Fibroblast of lung (primary cell): ENCODE data around the gene IGSF9B. TPM values are rescaled to one million over a fixed set of nuclear protein-coding genes. Genes with fewer than 3 reads are reported as not detected.

Experiments used
- DNase-seq, 2 donors: peaks; one replicate each; pipeline versions ENCODE4 v3.0.0 to v3.0.0-alpha.2; 2010; ENCODE audit warnings: low read depth in 2 of 2
- H2AFZ ChIP-seq: 2 replicates; pipeline ENCODE4 v1.5.1; 2012; ENCODE audit warnings: low read length, control low read depth, inconsistent platforms
- H3K27ac ChIP-seq: 2 replicates; pipeline ENCODE4 v1.5.1; 2011; ENCODE audit warnings: low read length, control low read depth; ENCODE audit not compliant: insufficient read depth
- H3K27me3 ChIP-seq: 2 replicates; pipeline ENCODE4 v1.5.1; 2011; ENCODE audit warnings: mild to moderate bottlenecking, low read length; ENCODE audit not compliant: control insufficient read depth, insufficient read depth
- H3K36me3 ChIP-seq: 2 replicates; pipeline ENCODE4 v1.5.1; 2011; ENCODE audit warnings: low read length; ENCODE audit not compliant: control insufficient read depth, insufficient read depth
- H3K4me1 ChIP-seq: 2 replicates; pipeline ENCODE4 v1.5.1; 2011; ENCODE audit warnings: low read length; ENCODE audit not compliant: control insufficient read depth, insufficient read depth; ENCODE audit errors: extremely low read depth
- H3K4me2 ChIP-seq: 2 replicates; pipeline ENCODE4 v1.5.1; 2011; ENCODE audit warnings: low read length, control low read depth; ENCODE audit not compliant: insufficient read depth; ENCODE audit errors: extremely low read depth
- H3K4me3 ChIP-seq, 4 experiments: fragments of 200-600 bp in 1 of 4; sonication (generic) in 1 of 4; replicated peaks in 1 of 4; 2 replicates each; pipeline ENCODE4 v1.5.1; 2011 to 2016; ENCODE audit warnings: low read length in 4 of 4, low read depth in 3 of 4, mild to moderate bottlenecking in 3 of 4, control low read depth in 2 of 4, inconsistent platforms in 1 of 4, mixed read lengths in 1 of 4; ENCODE audit not compliant: insufficient read depth in 1 of 4; ENCODE audit errors: control extremely low read depth in 1 of 4
- H3K79me2 ChIP-seq: 2 replicates; pipeline ENCODE4 v1.5.1; 2012; ENCODE audit warnings: mild to moderate bottlenecking, low read length, inconsistent platforms; ENCODE audit not compliant: control insufficient read depth, insufficient read depth
- H3K9ac ChIP-seq: 2 replicates; pipeline ENCODE4 v1.5.1; 2011; ENCODE audit warnings: mild to moderate bottlenecking, low read length, control low read depth; ENCODE audit not compliant: insufficient read depth
- H3K9me3 ChIP-seq: 2 replicates; pipeline ENCODE4 v1.5.1; 2012; ENCODE audit warnings: low read depth, low read length; ENCODE audit not compliant: control insufficient read depth, insufficient read depth
- H4K20me1 ChIP-seq: 2 replicates; pipeline ENCODE4 v1.5.1; 2011; ENCODE audit warnings: low read length; ENCODE audit not compliant: control insufficient read depth, insufficient read depth; ENCODE audit errors: extremely low read depth
- CTCF ChIP-seq, 2 donors: IDR thresholded peaks in 1 of 2; conservative IDR thresholded peaks in 1 of 2; 1 replicate in 1 of 2; 2 replicates in 1 of 2; pipeline ENCODE4 v1.5.1; 2011 to 2012; ENCODE audit warnings: low read length in 2 of 2, control low read depth in 1 of 2, inconsistent platforms in 1 of 2, low read depth in 1 of 2, mild to moderate bottlenecking in 1 of 2
- EZH2 ChIP-seq: IDR thresholded peaks from 2 replicates; pipeline ENCODE4 v1.5.1; 2012; ENCODE audit warnings: low read length, control low read depth, mild to moderate bottlenecking; ENCODE audit errors: missing control alignments
- polyA plus RNA-seq, 2 donors: library from polyadenylated mRNA; depleted of rRNA in 1 of 2; stranded (reverse) in 1 of 2; unstranded in 1 of 2; fragments of >200 nt; gene quantifications; 2 replicates each; pipeline ENCODE4 v1.2.1, GENCODE V29; 2011 to 2012; ENCODE audit warnings: missing spikeins in 1 of 2
- total RNA-seq: library from RNA; depleted of rRNA; stranded (reverse); fragments of >200 nt; gene quantifications from 2 replicates; pipeline ENCODE4 v1.2.1, GENCODE V29; 2014

Gene IGSF9B
- total and polyA plus RNA-seq, 2 donors (not counting 1 experiment from before 2014, with no cell fraction given): under 0.01 TPM; not detected in 1

DNA sequence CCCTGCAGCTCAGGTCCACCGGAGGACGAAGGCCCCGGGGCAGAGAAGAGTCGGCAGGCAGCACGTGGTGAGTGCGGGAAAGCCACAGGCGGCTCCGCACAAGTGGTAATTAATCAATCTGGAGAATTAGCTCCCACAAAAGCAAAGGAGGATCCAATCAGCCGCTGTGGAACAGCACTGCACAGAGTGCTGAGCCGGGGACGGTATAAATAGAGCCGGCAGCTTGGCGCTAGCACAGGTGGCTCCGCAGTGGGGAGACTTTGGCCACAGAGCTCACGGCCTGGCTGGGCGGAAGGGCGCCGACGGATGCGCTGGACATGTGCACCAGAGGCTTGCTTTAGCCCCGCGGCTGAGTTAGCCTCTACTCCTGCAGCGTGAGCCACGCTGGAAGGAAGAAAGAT is 48.9 kb downstream of the IGSF9B start:
- no peaks in the 10 kb centered on the region for H3K79me2 ChIP-seq
- TF ChIP-seq CTCF (conservative IDR thresholded peaks at IDR 0.05 in 1 of 2, IDR thresholded peaks at IDR 0.05 in 1 of 2; ENCODE audit: low read depth in 1 of 2, low read length in 2 of 2) (no peak), EZH2 (no peak)
- no peaks in the 10 kb centered on the region for H3K4me1 ChIP-seq
- no peak for DNase-seq
- no peak overlapping the region for H2AFZ ChIP-seq
- H3K27me3 ChIP-seq: no peaks in the 10 kb centered on the region
- H3K4me3 ChIP-seq: no peak overlapping the region
- H3K9ac ChIP-seq: no peak overlapping the region
- no peaks in the 10 kb centered on the region for H3K9me3 ChIP-seq
- no peaks in the 10 kb centered on the region for H4K20me1 ChIP-seq
- no peak overlapping the region for H3K4me2 ChIP-seq
- no peaks in the 10 kb centered on the region for H3K36me3 ChIP-seq
- H3K27ac ChIP-seq: no peak overlapping the region

- Histone ChIP-seq H3K4me3 (no peak overlapping the region), H2AFZ (no peak overlapping the region), H3K9ac (no peak overlapping the region), H3K27ac (no peak overlapping the region), H3K36me3 (no peaks in the 10 kb centered on the region), H3K4me1 (no peaks in the 10 kb centered on the region), H3K4me2 (no peak overlapping the region), H4K20me1 (no peaks in the 10 kb centered on the region), H3K27me3 (no peaks in the 10 kb centered on the region), H3K9me3 (no peaks in the 10 kb centered on the region), H3K79me2 (no peaks in the 10 kb centered on the region)
- TF ChIP-seq EZH2 (no peak), CTCF (conservative IDR thresholded peaks at IDR 0.05 in 1 of 2, IDR thresholded peaks at IDR 0.05 in 1 of 2; ENCODE audit: low read depth in 1 of 2, low read length in 2 of 2) (no peak)
- no peak for DNase-seq
Measured at GRCh38 chr11:133907216-133907615, 49.6 kb downstream of the IGSF9B start.

DNA sequence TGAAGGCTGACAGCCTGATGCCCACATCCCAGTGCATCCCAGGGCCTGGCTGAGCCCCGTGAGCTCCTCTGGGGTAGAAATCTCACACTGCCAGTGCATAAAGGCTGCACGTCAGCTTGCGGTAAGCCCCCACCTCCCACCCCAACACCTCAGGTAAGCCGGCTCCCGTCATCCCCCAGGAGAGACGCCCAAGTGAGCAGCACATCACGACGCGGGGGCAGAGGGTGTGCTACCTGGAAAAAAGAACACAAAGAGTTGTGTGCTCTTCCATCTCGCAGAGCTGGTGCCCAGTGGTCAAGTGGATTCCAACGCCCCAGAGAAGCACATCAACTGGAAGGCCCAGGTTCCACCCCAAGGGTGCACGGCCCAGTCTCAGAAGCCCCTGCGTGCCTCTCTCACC is 50.0 kb downstream of the IGSF9B start:
- H4K20me1 ChIP-seq: no peaks in the 10 kb centered on the region
- no peak overlapping the region for H3K4me2 ChIP-seq
- no peak overlapping the region for H3K9ac ChIP-seq
- DNase-seq: no peak
- H3K27me3 ChIP-seq: no peaks in the 10 kb centered on the region
- no peaks in the 10 kb centered on the region for H3K36me3 ChIP-seq
- no peak overlapping the region for H3K27ac ChIP-seq
- no peak overlapping the region for H3K4me3 ChIP-seq
- no peak for TF ChIP-seq EZH2
- no peak for TF ChIP-seq CTCF (conservative IDR thresholded peaks at IDR 0.05 in 1 of 2, IDR thresholded peaks at IDR 0.05 in 1 of 2; ENCODE audit: low read depth in 1 of 2, low read length in 2 of 2)
- H3K9me3 ChIP-seq: no peaks in the 10 kb centered on the region
- H3K79me2 ChIP-seq: no peaks in the 10 kb centered on the region
- H2AFZ ChIP-seq: no peak overlapping the region
- H3K4me1 ChIP-seq: no peaks in the 10 kb centered on the region
